Renal pelvis (tissue), 4 donors: Measurements from ENCODE around the gene RIMBP2. TPM values are rescaled to one million over a fixed set of nuclear protein-coding genes. Genes with fewer than 3 reads are reported as not detected.
"Not testable (repeated sequence)": the region's sequence is repeated elsewhere in the genome, so short reads cannot be mapped to it uniquely, and the experiment has no call there.

Experiments
- DNase-seq: peaks from one replicate; pipeline ENCODE4 v3.0.0-alpha.2; 2013
- polyA plus RNA-seq, 3 donors: library from polyadenylated mRNA; unstranded; fragments of 120-200 nt; gene quantifications; one replicate each; pipeline ENCODE4 v1.2.1, GENCODE V29; 2013; ENCODE audit not compliant: insufficient read length in 3 of 3

Gene RIMBP2
- polyA plus RNA-seq, 3 donors, result 16.2 to 24.9 (median 23.9) TPM

DNA sequence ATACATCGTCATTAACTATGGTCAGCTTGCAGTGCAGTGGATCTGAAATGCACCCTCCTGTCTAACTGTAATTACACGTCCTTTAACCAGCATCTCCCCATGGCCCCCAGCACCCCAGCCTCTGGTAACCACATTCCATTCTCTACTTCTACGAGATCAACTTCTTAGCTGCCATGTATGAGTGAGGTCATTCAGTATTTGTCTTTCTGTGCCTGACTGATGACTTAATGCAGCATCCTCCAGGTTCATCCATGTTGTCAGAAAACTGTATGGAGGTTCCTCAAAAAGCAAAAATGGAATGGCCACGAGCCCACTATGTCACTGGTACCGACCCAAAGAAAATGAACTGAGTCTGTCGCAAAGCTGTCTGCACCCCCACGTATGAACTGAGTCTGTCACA lies 107.3 kb downstream of the RIMBP2 start:
- DNase-seq, result no peak

GRCh38 chr12:130608132-130608531 lies 108.0 kb downstream of the RIMBP2 start:
- DNase-seq, result no peak

GRCh38 chr12:130606231-130606630 lies 109.9 kb downstream of the RIMBP2 start:
- no peak for DNase-seq

DNA sequence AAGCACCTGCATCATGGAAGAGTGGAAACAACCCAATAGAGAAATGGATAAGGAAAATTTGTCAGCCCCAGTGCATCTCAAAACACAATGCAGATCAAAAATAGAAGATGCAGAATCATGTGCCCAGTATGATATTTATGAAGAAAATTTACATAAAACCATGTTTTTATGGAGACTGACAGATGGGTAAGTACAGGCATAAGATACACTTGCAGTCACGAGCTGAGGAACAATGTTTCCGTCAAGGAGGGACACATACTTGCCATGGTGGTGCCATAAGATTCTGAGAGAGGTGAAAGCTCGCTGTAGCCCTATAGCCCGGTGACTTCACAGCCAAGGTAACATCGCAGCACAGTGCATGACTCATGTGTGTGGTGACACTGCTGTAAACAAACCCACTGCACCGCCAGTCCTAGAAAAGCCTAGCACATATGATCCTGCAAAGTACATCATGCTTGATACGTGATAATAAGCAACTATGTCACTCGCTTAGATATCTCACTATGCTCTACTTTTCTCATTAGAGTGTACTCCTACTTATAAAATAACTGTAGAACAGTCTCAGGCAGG lies 112.6 kb downstream of the RIMBP2 start:
- no peak for DNase-seq

- no peak for DNase-seq
Observed at GRCh38 chr12:130602251-130602650, 113.8 kb downstream of the RIMBP2 start.

DNA sequence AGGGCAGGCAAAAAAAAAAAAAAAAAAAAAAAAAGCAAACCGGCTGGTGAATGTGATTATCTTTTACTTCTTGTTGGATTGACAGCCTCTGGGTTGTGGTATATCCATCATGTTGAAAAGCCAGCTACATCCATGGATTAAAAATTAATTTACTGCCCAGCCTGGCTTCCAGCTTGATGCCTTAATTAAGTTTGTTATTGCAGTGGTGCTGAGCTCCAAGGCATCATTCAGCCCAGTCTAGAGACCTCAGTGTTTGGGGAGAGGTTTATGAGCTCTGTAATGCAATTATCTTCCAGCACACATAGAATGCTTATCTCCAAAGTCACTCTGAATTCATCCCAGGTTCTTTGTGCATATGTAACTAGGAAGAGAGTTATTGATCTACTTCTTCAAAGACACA lies 114.8 kb downstream of the RIMBP2 start:
- DNase-seq, result no peak

- no peak for DNase-seq
Observed at GRCh38 chr12:130596241-130596640, 119.9 kb downstream of the RIMBP2 start.

DNA sequence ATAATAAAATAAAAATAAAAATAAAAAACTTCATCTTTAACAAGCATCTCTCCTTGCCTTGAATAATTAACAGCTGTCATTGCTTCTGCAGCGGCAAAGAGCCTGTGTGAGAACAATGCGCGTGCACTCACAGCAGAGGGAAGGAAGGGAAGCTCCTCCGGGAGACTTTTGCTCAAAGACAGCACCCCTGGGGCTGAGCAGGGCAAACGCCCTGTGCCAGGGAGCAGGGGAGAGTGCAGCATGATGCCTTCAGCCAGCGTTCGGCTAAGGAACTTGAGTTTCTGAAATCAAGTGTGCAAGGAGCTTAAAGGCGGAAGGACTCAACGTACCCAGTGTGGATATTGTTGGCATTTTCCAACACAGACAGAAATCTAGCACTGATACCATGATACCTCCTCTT lies 120.5 kb downstream of the RIMBP2 start:
- no peak for DNase-seq

GRCh38 chr12:130593056-130593455 lies 123.0 kb downstream of the RIMBP2 start:
- no peak for DNase-seq

DNA sequence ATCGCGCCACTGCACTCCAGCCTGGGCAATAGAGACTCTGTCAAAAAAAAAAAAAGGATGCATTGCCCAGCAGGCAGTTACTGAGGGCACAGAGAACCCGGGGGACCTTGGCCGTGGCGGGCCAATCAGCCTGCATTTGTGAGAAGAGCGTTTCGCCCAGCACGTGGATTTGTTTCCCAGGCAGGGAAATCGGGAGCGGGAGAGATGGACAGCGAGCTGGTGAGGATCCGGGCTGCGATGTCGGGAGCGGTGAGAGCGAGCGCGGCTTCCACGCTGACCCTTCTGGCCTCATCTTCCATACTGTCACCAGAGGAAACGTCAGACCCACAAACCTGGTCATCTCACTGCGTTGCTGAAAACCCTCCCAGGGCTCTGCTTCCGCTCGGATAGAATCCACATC lies 123.5 kb downstream of the RIMBP2 start:
- no peak for DNase-seq

DNA sequence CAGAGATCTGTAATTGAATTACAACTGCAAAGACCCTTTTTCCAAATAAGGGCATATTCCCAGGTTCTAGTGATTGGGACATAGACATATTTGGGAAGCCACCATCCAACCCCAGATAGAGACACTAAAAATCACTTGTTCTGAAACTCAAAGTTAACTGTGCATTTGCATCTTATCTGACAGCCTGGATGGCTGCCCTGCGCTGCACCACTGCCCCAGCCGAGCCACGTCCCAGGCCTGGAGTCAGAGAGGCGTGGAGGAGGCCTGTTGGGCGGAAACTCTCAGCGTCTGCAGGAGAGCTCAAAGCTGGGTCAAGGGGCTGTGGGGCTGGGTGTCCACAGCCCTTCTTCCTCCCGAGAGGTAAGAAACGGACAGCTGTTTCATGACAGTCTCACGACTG lies 124.4 kb downstream of the RIMBP2 start:
- no peak for DNase-seq

GRCh38 chr12:130590685-130591084 lies 125.4 kb downstream of the RIMBP2 start:
- no peak for DNase-seq

DNA sequence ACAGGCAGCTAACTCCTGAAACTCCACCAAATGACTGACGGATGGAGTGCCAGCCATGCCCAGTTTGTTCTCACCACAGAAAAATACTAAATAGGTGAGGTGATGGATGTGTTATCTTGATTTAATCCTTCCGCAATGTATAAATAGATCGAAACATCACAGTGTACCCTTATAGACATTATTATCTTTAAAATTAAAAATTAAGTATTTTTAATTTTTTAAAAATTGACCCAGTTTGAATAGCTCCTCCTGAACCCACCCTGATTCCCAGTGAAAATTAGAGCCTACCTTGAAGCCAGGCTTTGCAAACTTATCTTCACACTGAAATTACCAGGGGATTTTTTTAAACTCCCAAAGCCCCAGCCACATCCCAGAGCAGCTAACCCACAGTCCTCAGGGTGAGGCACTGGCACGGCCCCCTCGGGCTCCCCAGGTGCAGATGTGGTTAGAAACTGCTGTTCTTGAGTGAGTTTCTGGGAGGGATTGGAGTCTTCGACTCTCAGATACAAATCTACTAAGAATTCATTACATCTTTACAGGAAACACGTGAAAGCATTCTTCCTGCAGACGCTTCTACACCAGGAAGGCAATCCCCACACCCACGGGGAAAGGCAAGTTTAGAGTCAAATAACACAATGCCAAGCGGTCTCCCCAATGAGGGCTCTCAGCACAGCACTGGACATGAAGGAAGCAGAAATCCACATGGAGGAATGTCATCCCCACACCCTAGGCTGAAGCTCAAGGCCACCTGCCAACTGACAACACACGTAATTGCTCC lies 126.4 kb downstream of the RIMBP2 start:
- no peak for DNase-seq

DNA sequence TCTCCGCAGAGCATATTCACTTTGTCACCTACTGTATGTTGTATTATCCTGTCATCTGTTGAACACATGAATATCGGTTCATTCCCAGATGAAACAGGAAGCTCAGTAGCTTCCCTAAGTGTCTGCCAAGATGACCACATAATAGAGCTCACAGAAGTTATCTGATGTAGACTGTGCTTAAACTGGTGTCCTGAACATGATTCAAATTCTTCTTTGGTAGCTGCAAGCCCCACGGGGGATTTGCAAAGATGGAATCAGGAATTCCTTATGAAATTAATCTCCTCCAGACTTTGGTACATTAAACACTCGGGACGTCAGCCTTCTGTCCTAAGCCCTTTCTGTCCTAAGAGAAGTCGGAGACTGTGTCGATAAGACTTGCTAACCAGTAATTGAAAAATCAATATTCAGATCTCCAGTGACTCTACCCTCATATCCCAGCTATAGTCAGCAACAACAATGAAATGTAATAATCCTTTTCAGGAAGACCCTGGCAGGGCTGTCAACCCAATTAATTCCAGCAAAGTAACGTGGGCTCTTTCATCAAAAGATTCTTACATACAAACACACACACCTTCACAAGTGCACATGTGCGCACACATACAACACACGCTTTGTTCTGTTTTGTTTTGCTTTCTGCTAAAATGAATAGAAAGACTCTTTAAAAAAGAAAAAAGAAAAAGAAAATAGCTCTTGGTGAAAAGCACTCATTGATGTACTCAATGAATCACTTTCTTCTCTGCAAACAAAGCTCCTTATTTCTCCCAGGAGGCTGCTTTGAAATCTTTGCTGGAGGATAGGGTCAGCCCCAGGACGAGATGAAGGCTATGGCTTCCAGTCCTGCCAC lies 127.2 kb downstream of the RIMBP2 start:
- DNase-seq, result no peak

DNA sequence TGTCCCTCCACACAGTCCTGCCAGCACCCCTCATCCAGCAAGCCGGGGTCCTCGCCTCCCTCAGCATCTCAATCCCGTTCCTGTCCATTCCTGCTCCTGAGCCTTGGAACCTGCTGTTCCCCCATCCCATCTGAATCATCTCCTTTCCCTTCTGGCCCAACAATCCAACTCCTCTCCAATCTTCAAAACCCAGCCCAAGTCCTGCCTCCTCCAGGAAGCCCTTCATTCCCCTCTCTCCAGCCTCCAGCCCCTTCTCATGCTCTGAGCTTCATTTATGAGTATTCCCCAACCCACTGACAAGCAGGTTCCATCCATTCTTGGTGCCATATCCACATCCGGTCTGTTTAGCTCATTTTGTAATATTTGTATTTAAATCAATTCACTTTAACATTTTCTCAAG lies 128.1 kb downstream of the RIMBP2 start:
- no peak for DNase-seq

- DNase-seq, result not testable (repeated sequence)
Observed at GRCh38 chr12:130584475-130584874, 131.6 kb downstream of the RIMBP2 start.

DNA sequence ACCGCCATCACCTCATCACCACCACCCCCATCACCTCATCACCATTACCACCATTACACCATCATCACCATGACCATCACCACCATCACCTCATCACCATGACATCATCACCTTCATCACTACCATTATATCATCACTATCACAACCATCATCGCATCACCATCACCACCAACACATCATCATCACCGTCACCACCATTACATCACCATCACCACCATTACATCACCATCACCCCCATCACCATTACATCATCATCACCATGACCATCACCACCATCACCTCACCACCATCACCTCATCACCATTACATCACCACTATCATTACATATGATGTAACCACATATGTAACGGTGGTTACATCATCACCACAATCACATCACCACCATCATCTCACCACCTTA lies 132.3 kb downstream of the RIMBP2 start:
- DNase-seq, result no peak

DNA sequence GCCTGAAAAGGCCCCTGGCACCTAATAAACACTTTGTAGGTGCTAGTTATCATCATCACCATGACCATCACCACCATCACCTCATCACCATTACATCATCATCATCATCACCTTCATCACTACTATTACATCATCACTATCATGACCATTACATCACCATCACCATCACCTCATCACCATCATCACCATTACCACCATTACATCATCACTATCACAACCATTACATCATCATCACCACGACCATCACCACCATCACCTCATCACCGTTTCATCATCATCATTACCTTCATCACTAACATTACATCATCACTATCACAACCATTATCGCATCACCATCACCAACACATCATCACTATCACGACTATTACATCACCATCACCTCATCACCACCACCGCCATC lies 132.8 kb downstream of the RIMBP2 start:
- DNase-seq, result no peak

DNA sequence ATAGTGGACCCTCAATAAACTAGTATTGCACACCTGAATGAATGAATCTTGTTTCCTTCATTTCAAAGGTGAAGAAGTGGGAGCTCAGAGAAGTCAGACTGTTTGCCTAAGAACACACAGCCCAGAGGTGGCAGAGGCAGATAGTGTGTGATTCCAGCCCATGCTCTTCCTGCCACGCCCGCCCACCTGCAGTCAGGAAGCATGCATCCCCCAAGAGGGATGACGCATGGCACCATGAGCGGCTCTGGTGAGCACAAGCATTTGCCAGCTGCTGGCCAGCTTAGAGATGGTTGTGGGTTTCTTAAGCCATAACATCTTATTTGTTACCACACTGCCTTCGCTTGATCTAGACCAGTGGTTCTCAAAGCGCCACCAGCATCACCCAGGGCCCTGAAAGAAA lies 133.8 kb downstream of the RIMBP2 start:
- DNase-seq, result no peak

- DNase-seq, result no peak
Observed at GRCh38 chr12:130581782-130582181, 134.3 kb downstream of the RIMBP2 start.

- DNase-seq, result no peak
Observed at GRCh38 chr12:130579231-130579630, 136.9 kb downstream of the RIMBP2 start.

- DNase-seq, result no peak
Observed at GRCh38 chr12:130577351-130577750, 138.7 kb downstream of the RIMBP2 start.

- no peak for DNase-seq
Observed at GRCh38 chr12:130576371-130576816, 139.7 kb downstream of the RIMBP2 start.
